SK-N-SH treated with all-trans-retinoic acid at 6 μM for 48 hours (cell line): ENCODE results near the gene ATP5F1D.

Experiments
- ARNTL ChIP-seq: fragments of 450-650 bp; formaldehyde crosslinking; IDR thresholded peaks from 2 replicates; pipeline ENCODE4 v1.5.0; 2020; ENCODE audit warnings: low read depth, mild to moderate bottlenecking, moderate library complexity, borderline replicate concordance
- CSDC2 ChIP-seq: fragments of 250-450 bp; sonication (Bioruptor Pico); IDR thresholded peaks from 2 replicates; pipeline ENCODE4 v1.5.0; 2020; ENCODE audit warnings: mild to moderate bottlenecking, moderate library complexity
- ESRRG ChIP-seq: fragments of 250-450 bp; sonication (Bioruptor Pico); IDR thresholded peaks from 2 replicates; pipeline ENCODE4 v1.6.1; 2021; ENCODE audit warnings: mild to moderate bottlenecking
- GLIS3 ChIP-seq: fragments of 250-450 bp; sonication (Bioruptor Pico); IDR thresholded peaks from 2 replicates; pipeline ENCODE4 v1.5.0; 2020; ENCODE audit warnings: mild to moderate bottlenecking, moderate library complexity
- OSR1 ChIP-seq: fragments of 250-450 bp; sonication (Bioruptor Pico); IDR thresholded peaks from 2 replicates; pipeline ENCODE4 v1.8.0; 2022; ENCODE audit warnings: moderate library complexity, mild to moderate bottlenecking, inconsistent platforms
- PPARA ChIP-seq: fragments of 250-450 bp; sonication (Bioruptor Pico); IDR thresholded peaks from 2 replicates; pipeline ENCODE4 v1.5.0; 2020; ENCODE audit warnings: mild to moderate bottlenecking, borderline replicate concordance
- RARB ChIP-seq: fragments of 250-450 bp; sonication (Bioruptor Pico); IDR thresholded peaks from 2 replicates; pipeline ENCODE4 v1.8.0; 2021; ENCODE audit warnings: mild to moderate bottlenecking, moderate library complexity
- SNAI2 ChIP-seq: fragments of 250-450 bp; sonication (Bioruptor Pico); IDR thresholded peaks from 2 replicates; pipeline ENCODE4 v1.5.0; 2020; ENCODE audit warnings: mild to moderate bottlenecking, moderate library complexity
- ZFP3 ChIP-seq: fragments of 250-450 bp; sonication (Bioruptor Pico); IDR thresholded peaks from 2 replicates; pipeline ENCODE4 v1.5.0; 2020; ENCODE audit warnings: mild to moderate bottlenecking, moderate library complexity
- ZFP30 ChIP-seq: fragments of 450-650 bp; formaldehyde crosslinking; IDR thresholded peaks from 2 replicates; pipeline ENCODE4 v1.5.0; 2022; ENCODE audit warnings: mild to moderate bottlenecking, moderate library complexity
- ZNF70 ChIP-seq: fragments of 450-650 bp; formaldehyde crosslinking; IDR thresholded peaks from 2 replicates; pipeline ENCODE4 v1.5.0; 2020; ENCODE audit warnings: mild to moderate bottlenecking, moderate library complexity
- ZNF8 ChIP-seq: fragments of 450-650 bp; formaldehyde crosslinking; IDR thresholded peaks from 2 replicates; pipeline ENCODE4 v1.5.0; 2020; ENCODE audit warnings: mild to moderate bottlenecking, moderate library complexity
- TF ChIP-seq, protein P1 (sequence below): fragments of 250-450 bp; sonication (Bioruptor Pico); IDR thresholded peaks from 2 replicates; pipeline ENCODE4 v1.8.0; 2020; ENCODE audit warnings: mild to moderate bottlenecking, moderate library complexity, borderline replicate concordance
- TF ChIP-seq, protein P2 (sequence below): fragments of 250-450 bp; sonication (Bioruptor Pico); IDR thresholded peaks from 2 replicates; pipeline ENCODE4 v1.5.1; 2020; ENCODE audit warnings: low read depth, mild to moderate bottlenecking, moderate library complexity

DNA sequence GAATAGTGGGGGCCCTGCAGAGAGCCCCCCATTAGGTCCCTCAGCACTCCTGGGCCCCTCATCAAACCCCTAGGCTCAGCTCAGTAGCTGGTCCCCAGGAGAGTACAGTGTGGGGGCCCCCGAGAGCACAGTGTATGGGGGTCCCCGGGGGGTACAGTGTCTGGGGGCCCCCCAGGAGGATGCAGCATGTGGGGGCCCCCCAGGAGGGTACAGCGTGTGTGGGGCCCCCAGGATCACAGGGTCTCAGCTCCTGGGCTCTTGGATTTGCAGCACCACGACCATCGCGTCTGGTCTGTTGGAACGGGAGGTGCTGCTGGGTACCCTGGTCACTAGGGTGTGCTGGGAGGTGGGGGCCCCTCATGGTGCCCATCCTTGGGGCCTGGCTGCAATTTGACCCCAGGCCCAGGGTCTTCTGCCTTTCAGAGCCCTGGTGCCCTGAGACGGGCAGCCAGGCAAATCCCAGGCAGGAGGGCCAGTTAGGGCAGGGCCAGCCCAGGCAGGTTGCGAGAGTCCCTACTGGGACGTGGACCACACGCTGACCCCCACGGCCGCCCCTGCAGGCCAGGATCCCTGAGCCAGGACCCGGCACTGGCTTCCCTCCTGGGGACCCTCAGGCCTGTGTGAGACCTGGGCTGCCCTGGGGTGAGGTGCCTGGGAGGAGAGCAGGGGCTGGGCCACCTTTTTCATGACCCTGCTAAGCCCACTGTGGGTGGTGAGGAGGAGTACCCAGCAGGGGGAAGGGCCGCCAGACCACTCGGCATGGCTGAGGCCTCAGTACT, 17.3 kb upstream of the ATP5F1D start:
- TF ChIP-seq, protein P1, sequence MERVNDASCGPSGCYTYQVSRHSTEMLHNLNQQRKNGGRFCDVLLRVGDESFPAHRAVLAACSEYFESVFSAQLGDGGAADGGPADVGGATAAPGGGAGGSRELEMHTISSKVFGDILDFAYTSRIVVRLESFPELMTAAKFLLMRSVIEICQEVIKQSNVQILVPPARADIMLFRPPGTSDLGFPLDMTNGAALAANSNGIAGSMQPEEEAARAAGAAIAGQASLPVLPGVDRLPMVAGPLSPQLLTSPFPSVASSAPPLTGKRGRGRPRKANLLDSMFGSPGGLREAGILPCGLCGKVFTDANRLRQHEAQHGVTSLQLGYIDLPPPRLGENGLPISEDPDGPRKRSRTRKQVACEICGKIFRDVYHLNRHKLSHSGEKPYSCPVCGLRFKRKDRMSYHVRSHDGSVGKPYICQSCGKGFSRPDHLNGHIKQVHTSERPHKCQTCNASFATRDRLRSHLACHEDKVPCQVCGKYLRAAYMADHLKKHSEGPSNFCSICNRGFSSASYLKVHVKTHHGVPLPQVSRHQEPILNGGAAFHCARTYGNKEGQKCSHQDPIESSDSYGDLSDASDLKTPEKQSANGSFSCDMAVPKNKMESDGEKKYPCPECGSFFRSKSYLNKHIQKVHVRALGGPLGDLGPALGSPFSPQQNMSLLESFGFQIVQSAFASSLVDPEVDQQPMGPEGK (CRISPR knock-in tag) = no peak
- TF ChIP-seq RARB (CRISPR knock-in tag) (no peak), ZNF8 (CRISPR knock-in tag) (no peak), CSDC2 (CRISPR knock-in tag) (no peak), ZFP30 (CRISPR knock-in tag) (no peak), PPARA (CRISPR knock-in tag) (no peak), OSR1 (CRISPR knock-in tag) (no peak), ARNTL (no peak), SNAI2 (CRISPR knock-in tag) (no peak), ZFP3 (CRISPR knock-in tag) (no peak), ZNF70 (CRISPR knock-in tag) (no peak), GLIS3 (CRISPR knock-in tag) (no peak), ESRRG (CRISPR knock-in tag) (no peak)
- TF ChIP-seq, protein P2, sequence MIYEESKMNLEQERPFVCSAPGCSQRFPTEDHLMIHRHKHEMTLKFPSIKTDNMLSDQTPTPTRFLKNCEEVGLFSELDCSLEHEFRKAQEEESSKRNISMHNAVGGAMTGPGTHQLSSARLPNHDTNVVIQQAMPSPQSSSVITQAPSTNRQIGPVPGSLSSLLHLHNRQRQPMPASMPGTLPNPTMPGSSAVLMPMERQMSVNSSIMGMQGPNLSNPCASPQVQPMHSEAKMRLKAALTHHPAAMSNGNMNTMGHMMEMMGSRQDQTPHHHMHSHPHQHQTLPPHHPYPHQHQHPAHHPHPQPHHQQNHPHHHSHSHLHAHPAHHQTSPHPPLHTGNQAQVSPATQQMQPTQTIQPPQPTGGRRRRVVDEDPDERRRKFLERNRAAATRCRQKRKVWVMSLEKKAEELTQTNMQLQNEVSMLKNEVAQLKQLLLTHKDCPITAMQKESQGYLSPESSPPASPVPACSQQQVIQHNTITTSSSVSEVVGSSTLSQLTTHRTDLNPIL (CRISPR knock-in tag) = no peak
